ENCODE data around the gene VAV3.

The VAV3 gene

GRCh38 chr1:107786203-107786845 lies 178.7 kb downstream of the VAV3 start:
- Histone ChIP-seq H3K4me3 (no peak overlapping the region), H4K20me1 (no peaks in the 10 kb centered on the region; a peak in 1 of 22 replicates), H3K4me2 (peak overlapping the region; percentile 57 to 79 (median 70)), H3K9ac (peak overlapping the region in 5 of 11 experiments; percentile 6 to 46 (median 27); a peak in 6 of 22 replicates), H3K9me3 (replicated peaks in 1 of 11) (no peaks in the 10 kb centered on the region), H3K4me1 (peaks cover 67 to 93% (median 74%) of the 10 kb centered on the region in 10 experiments), H3K27ac (peak overlapping the region in 8 of 11 experiments; percentile 0 to 44 (median 28); a peak in 8 of 22 replicates), H3K36me3 (no peaks in the 10 kb centered on the region; a peak in 1 of 22 replicates), H3K27me3 (no peaks in the 10 kb centered on the region)
- TF ChIP-seq Cebpa-rat (IDR thresholded peaks at IDR 0.05), result no peak

GRCh38 chr1:107785496-107786202 lies 179.3 kb downstream of the VAV3 start:
- peak overlapping the region in 5 of 11 experiments; percentile 7 to 44 (median 22); a peak in 2 of 22 replicates for H3K27ac ChIP-seq
- H3K4me3 ChIP-seq, result no peak overlapping the region
- no peaks in the 10 kb centered on the region for H3K27me3 ChIP-seq
- H3K4me1 ChIP-seq, result peaks cover 62 to 86% (median 69%) of the 10 kb centered on the region in 10 experiments
- TF ChIP-seq Cebpa-rat (IDR thresholded peaks at IDR 0.05), result no peak
- H3K9me3 ChIP-seq (replicated peaks in 1 of 11), result no peaks in the 10 kb centered on the region
- peak overlapping the region; percentile 57 to 79 (median 70) for H3K4me2 ChIP-seq
- no peaks in the 10 kb centered on the region; a peak in 1 of 22 replicates for H3K36me3 ChIP-seq
- H3K9ac ChIP-seq, result peak overlapping the region in 1 of 11 experiments; percentile 2; a peak in 1 of 22 replicates
- no peaks in the 10 kb centered on the region; a peak in 1 of 22 replicates for H4K20me1 ChIP-seq

DNA sequence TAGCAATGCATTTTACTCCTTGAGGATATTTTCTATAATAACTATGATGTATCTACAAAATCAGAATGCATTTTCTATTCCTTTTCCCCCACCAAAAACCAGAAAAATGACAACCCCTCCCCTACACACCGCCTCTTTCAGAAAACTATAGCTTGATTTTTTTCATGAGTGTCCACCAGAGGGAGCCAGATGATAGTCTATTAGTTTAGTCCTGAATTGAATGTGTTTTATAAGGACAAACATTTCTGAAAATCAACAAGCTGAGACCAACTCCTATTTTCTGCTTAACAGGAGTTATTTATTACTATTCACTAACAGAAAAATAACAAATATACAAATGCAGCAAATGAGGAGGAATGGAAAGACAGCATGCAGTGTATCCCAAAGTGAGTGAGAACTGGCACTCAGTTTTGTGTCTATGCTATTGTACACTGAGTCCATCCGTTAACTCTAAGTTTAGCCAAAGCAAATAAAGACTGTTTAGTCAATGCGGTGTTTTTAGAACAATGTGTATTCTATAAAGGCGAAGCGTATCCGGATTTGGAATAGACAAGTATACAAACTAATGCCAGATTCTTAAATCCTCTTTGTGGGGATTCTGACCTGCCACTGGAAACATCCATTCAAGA lies 182.6 kb downstream of the VAV3 start:
- no peaks in the 10 kb centered on the region for H3K9me3 ChIP-seq (replicated peaks in 1 of 11)
- H3K27me3 ChIP-seq, result no peaks in the 10 kb centered on the region
- H4K20me1 ChIP-seq, result no peaks in the 10 kb centered on the region
- no peak for TF ChIP-seq Cebpa-rat (IDR thresholded peaks at IDR 0.05)
- H3K9ac ChIP-seq, result no peak overlapping the region
- H3K36me3 ChIP-seq, result peaks cover 0 to 23% (median 5%) of the 10 kb centered on the region in 11 experiments; a peak in 10 of 22 replicates
- peaks cover 31 to 53% (median 38%) of the 10 kb centered on the region in 10 experiments for H3K4me1 ChIP-seq
- peak overlapping the region in 9 of 11 experiments; percentile 2 to 62 (median 37); a peak in 14 of 22 replicates for H3K4me2 ChIP-seq
- peak overlapping the region in 3 of 11 experiments; percentile 41 to 53 (median 46); a peak in 2 of 22 replicates for H3K27ac ChIP-seq
- H3K4me3 ChIP-seq, result no peak overlapping the region

GRCh38 chr1:107781245-107781644 lies 183.7 kb downstream of the VAV3 start:
- Histone ChIP-seq H4K20me1 (no peaks in the 10 kb centered on the region), H3K27me3 (no peaks in the 10 kb centered on the region), H3K36me3 (peaks cover 0 to 34% (median 14%) of the 10 kb centered on the region in 11 experiments; a peak in 13 of 22 replicates), H3K4me3 (no peak overlapping the region), H3K27ac (no peak overlapping the region), H3K4me2 (no peak overlapping the region), H3K9me3 (replicated peaks in 1 of 11) (no peaks in the 10 kb centered on the region), H3K4me1 (peaks cover 20 to 42% (median 28%) of the 10 kb centered on the region in 10 experiments), H3K9ac (no peak overlapping the region)
- TF ChIP-seq Cebpa-rat (IDR thresholded peaks at IDR 0.05), result no peak

GRCh38 chr1:107777664-107778047 lies 187.3 kb downstream of the VAV3 start:
- no peak overlapping the region for H3K4me3 ChIP-seq
- no peak overlapping the region for H3K4me2 ChIP-seq
- TF ChIP-seq Cebpa-rat (IDR thresholded peaks at IDR 0.05), result no peak
- H3K9me3 ChIP-seq (replicated peaks in 1 of 11), result no peaks in the 10 kb centered on the region
- no peak overlapping the region for H3K27ac ChIP-seq
- peaks cover 0 to 10% (median 4%) of the 10 kb centered on the region in 10 experiments; a peak in 12 of 20 replicates for H3K4me1 ChIP-seq
- H3K9ac ChIP-seq, result no peak overlapping the region
- no peaks in the 10 kb centered on the region for H4K20me1 ChIP-seq
- H3K27me3 ChIP-seq, result no peaks in the 10 kb centered on the region
- H3K36me3 ChIP-seq, result peaks cover 10 to 70% (median 47%) of the 10 kb centered on the region in 11 experiments; a peak in 20 of 22 replicates

- Histone ChIP-seq H3K4me3 (no peak overlapping the region), H3K9ac (no peak overlapping the region), H3K4me1 (peaks cover 0 to 5% (median 0%) of the 10 kb centered on the region in 10 experiments; a peak in 3 of 20 replicates), H3K36me3 (peaks cover 10 to 75% (median 53%) of the 10 kb centered on the region in 11 experiments; a peak in 21 of 22 replicates), H3K27me3 (no peaks in the 10 kb centered on the region), H3K9me3 (replicated peaks in 1 of 11) (no peaks in the 10 kb centered on the region), H3K27ac (no peak overlapping the region), H3K4me2 (no peak overlapping the region), H4K20me1 (no peaks in the 10 kb centered on the region)
- TF ChIP-seq Cebpa-rat (IDR thresholded peaks at IDR 0.05), result no peak
These were observed 187.9 kb downstream of the VAV3 start for GRCh38 chr1:107776900-107777663.

- no peak overlapping the region for H3K4me2 ChIP-seq
- no peak overlapping the region for H3K9ac ChIP-seq
- no peak overlapping the region for H3K27ac ChIP-seq
- peaks cover 28 to 98% (median 86%) of the 10 kb centered on the region in 11 experiments for H3K36me3 ChIP-seq
- no peak for TF ChIP-seq Cebpa-rat (IDR thresholded peaks at IDR 0.05)
- H4K20me1 ChIP-seq, result no peaks in the 10 kb centered on the region
- no peak overlapping the region for H3K4me3 ChIP-seq
- no peaks in the 10 kb centered on the region for H3K27me3 ChIP-seq
- H3K9me3 ChIP-seq (replicated peaks in 1 of 11), result no peaks in the 10 kb centered on the region
- no peaks in the 10 kb centered on the region for H3K4me1 ChIP-seq
These were observed 193.6 kb downstream of the VAV3 start for GRCh38 chr1:107771377-107771776.

DNA sequence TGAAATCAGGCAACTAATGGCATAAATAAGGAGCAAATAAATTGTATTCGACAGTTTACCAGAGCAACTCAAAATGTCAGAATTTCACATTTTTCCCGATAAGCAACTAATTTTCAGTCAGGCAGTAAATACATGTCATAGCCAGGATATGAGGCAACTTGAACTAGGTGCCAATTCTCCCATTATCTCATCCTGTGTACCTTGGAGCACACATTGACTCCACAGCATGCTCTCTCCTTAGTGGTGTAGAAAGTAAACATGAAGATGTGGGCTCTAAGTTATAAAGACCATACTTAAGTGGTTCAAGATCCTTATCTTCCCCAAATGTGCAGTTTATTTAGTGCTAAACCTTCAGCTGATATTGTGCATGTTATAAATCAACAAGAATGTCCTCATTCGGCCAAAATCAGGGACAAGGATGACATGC lies 197.8 kb downstream of the VAV3 start:
- Histone ChIP-seq H3K4me2 (no peak overlapping the region), H3K27me3 (no peaks in the 10 kb centered on the region), H4K20me1 (no peaks in the 10 kb centered on the region), H3K4me3 (no peak overlapping the region), H3K4me1 (no peaks in the 10 kb centered on the region), H3K36me3 (peaks cover 45 to 98% (median 92%) of the 10 kb centered on the region in 11 experiments), H3K9me3 (replicated peaks in 1 of 11) (no peaks in the 10 kb centered on the region), H3K27ac (no peak overlapping the region), H3K9ac (no peak overlapping the region)
- TF ChIP-seq Cebpa-rat (IDR thresholded peaks at IDR 0.05), result no peak

Data from BLaER1 treated with 17β-estradiol and CSF1 and Interleukin-3, amounts not matched to agents 10 nM and 100 nM (cell line).